HEK293T (cell line): Measurements from ENCODE around the gene HOXA4.
A peak's percentile ranks its signal among the peaks of the same experiment; 100 is the strongest.

ENCODE experiments used
- CTCF ChIA-PET: fragments of 350-600 bp; formaldehyde crosslinking; extraction: SDS; loops from one replicate; lab custom pipeline; 2021; ENCODE audit warnings: antibody characterized with exemption, inconsistent platforms; lab: Yijun Ruan, JAX
- POLR2A ChIA-PET: fragments of 350-600 bp; formaldehyde crosslinking; extraction: SDS; loops from one replicate; lab custom pipeline; 2020; ENCODE audit warnings: antibody characterized with exemption, inconsistent platforms; lab: Yijun Ruan, JAX
- DNase-seq: peaks from one replicate; pipeline ENCODE4 v3.0.0; 2012; ENCODE audit warnings: mixed read lengths; ENCODE audit errors: extremely low spot score
- ARNT ChIP-seq: fragments of 450-650 bp; IDR thresholded peaks from 2 replicates; pipeline ENCODE4 v1.6.1; 2017; ENCODE audit warnings: mild to moderate bottlenecking
- BHLHE40 ChIP-seq: fragments of 450-650 bp; IDR thresholded peaks from 2 replicates; pipeline ENCODE4 v1.6.1; 2016; ENCODE audit warnings: mild to moderate bottlenecking, moderate library complexity, borderline replicate concordance
- CTBP1 ChIP-seq: fragments of 450-650 bp; IDR thresholded peaks from 2 replicates; pipeline ENCODE4 v1.6.1; 2016; ENCODE audit warnings: borderline replicate concordance
- ELF4 ChIP-seq: fragments of 450-650 bp; IDR thresholded peaks from 2 replicates; pipeline ENCODE4 v1.6.1; 2017; ENCODE audit warnings: antibody characterized with exemption
- FOXA1 ChIP-seq: fragments of 450-650 bp; IDR thresholded peaks from 2 replicates; pipeline ENCODE4 v1.6.1; 2016; ENCODE audit warnings: mild to moderate bottlenecking
- FOXK2 ChIP-seq: fragments of 450-650 bp; IDR thresholded peaks from 2 replicates; pipeline ENCODE4 v1.6.1; 2016; ENCODE audit warnings: mild to moderate bottlenecking
- FOXM1 ChIP-seq: fragments of 450-650 bp; IDR thresholded peaks from 2 replicates; pipeline ENCODE4 v1.6.1; 2017; ENCODE audit warnings: mild to moderate bottlenecking, borderline replicate concordance
- HDGF ChIP-seq: fragments of 450-650 bp; IDR thresholded peaks from 2 replicates; pipeline ENCODE4 v1.6.1; 2017; ENCODE audit warnings: antibody characterized with exemption, borderline replicate concordance
- L3MBTL2 ChIP-seq: fragments of 450-650 bp; conservative IDR thresholded peaks from 2 replicates; pipeline ENCODE4 v1.6.1; 2016; ENCODE audit warnings: mild to moderate bottlenecking
- LEF1 ChIP-seq: fragments of 450-650 bp; IDR thresholded peaks from 2 replicates; pipeline ENCODE4 v1.6.1; 2017; ENCODE audit warnings: mild to moderate bottlenecking, borderline replicate concordance
- NFRKB ChIP-seq: fragments of 450-650 bp; IDR thresholded peaks from 2 replicates; pipeline ENCODE4 v1.6.1; 2016; ENCODE audit warnings: mild to moderate bottlenecking, moderate library complexity
- PKNOX1 ChIP-seq: fragments of 450-650 bp; IDR thresholded peaks from 2 replicates; pipeline ENCODE4 v1.6.1; 2016
- SP1 ChIP-seq: fragments of 450-650 bp; IDR thresholded peaks from 2 replicates; pipeline ENCODE4 v1.6.1; 2017
- SUZ12 ChIP-seq: fragments of 450-650 bp; IDR thresholded peaks from 2 replicates; pipeline ENCODE4 v1.6.1; 2016; ENCODE audit warnings: mild to moderate bottlenecking
- TARDBP ChIP-seq: fragments of 450-650 bp; IDR thresholded peaks from 2 replicates; pipeline ENCODE4 v1.6.1; 2016
- ZNF384 ChIP-seq: fragments of 450-650 bp; IDR thresholded peaks from 2 replicates; pipeline ENCODE4 v1.6.1; 2016

HOXA4 gene

GRCh38 chr7:27163288-27164044, 32.9 kb upstream of the HOXA4 start:
- TF ChIP-seq TARDBP (no peak), L3MBTL2 (no peak), CTBP1 (no peak), HDGF (no peak), LEF1 (no peak), ZNF384 (no peak), NFRKB (no peak), SUZ12 (no peak), BHLHE40 (no peak), ARNT (no peak), FOXM1 (no peak), PKNOX1 (no peak), ELF4 (no peak), FOXA1 (no peak), FOXK2 (no peak), SP1 (no peak)
- DNase-seq = no peak
- POLR2A ChIA-PET = interaction anchor here (0.6 to 3.9 kb wide), 10 partner anchors 9 to 965 kb away, joined by 3 to 45 read pairs (median 4); partner anchors contain the start of genes HOXA10, HOXA11, HOXA3 and HOXA5
- CTCF ChIA-PET = interaction anchor here (2.4 to 3.5 kb wide), 3 partner anchors 16 to 794 kb away, joined by 11 to 23 read pairs (median 20); partner anchors contain the start of gene HOXA5

- no peak for DNase-seq
- TF ChIP-seq PKNOX1 (peak; percentile 56), BHLHE40 (no peak)
- POLR2A ChIA-PET = interaction anchor here (0.5 to 3.9 kb wide), 10 partner anchors 10 to 964 kb away, joined by 3 to 45 read pairs (median 4); partner anchors contain the start of genes HOXA10, HOXA11, HOXA3 and HOXA5
- CTCF ChIA-PET = interaction anchor here (0.7 to 3.5 kb wide), 6 partner anchors 13 to 793 kb away, joined by 3 to 23 read pairs (median 10); partner anchors contain the start of gene HOXA5
These were observed 32.2 kb upstream of the HOXA4 start for GRCh38 chr7:27162561-27163287.

- ChIA-PET CTCF (interaction anchor here (0.5 to 3.5 kb wide), 12 partner anchors 12 to 954 kb away, joined by 3 to 23 read pairs (median 4); partner anchors contain the start of gene HOXA5), POLR2A (interaction anchor here (0.7 to 3.9 kb wide), 14 partner anchors 8 to 963 kb away, joined by 3 to 45 read pairs (median 4); partner anchors contain the start of genes HOXA11, HOXA3, HOXA4 and HOXA5)
- DNase-seq = no peak
- TF ChIP-seq ARNT (no peak), ZNF384 (no peak), LEF1 (no peak), CTBP1 (no peak), HDGF (no peak), L3MBTL2 (no peak), PKNOX1 (no peak), BHLHE40 (no peak), FOXA1 (no peak), ELF4 (no peak), FOXK2 (no peak), FOXM1 (no peak), NFRKB (no peak), SUZ12 (no peak), SP1 (no peak), TARDBP (no peak)
These were observed 31.4 kb upstream of the HOXA4 start for GRCh38 chr7:27161721-27162560.

- CTCF ChIA-PET = interaction anchor here (0.5 to 3.5 kb wide), 19 partner anchors 11 to 953 kb away, joined by 3 to 23 read pairs (median 4); partner anchors contain the start of gene HOXA5
- TF ChIP-seq CTBP1 (no peak; the same call in 1 of the 2 replicates), LEF1 (0 out of 2 replicates have a peak, but pooled peaks have one; percentile 35)
- no peak for DNase-seq
- POLR2A ChIA-PET = interaction anchor here (0.6 to 3.9 kb wide), 21 partner anchors 9 to 1299 kb away, joined by 3 to 45 read pairs (median 3); partner anchors contain the start of genes HNRNPA2B1, HOXA11, HOXA3 and HOXA4
These were observed 30.7 kb upstream of the HOXA4 start for GRCh38 chr7:27161214-27161720.
